ENCODE results near the gene DCK.

The DCK gene

DNA sequence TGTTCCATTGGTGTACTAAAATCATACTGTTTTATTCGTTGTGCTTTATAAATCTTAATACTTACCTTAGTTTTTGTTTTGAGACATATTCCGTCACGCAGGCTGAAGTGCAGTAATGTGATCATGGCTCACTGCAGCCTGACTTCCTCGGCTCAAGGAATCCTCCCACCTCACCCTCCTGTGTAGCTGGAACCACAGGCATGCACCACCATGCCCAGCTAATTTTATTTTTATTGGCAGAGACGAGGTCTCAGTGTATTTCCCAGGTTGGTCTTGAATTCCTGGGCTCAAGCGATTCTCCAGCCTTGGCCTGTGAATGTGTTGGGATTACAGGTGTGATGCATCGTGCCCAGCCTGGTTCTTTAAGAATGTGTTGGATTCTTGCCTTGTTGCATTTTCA lies 24.4 kb upstream of the DCK start:
- no peak overlapping the region for H2AFZ ChIP-seq (ENCODE audit: low read length)
- no peak overlapping the region for H3K18ac ChIP-seq (ENCODE audit: low read length)
- H3K4me2 ChIP-seq (ENCODE audit: insufficient read depth, low read length, poor library complexity, severe bottlenecking): no peak overlapping the region
- H3K4ac ChIP-seq (ENCODE audit: low read length): no peak overlapping the region
- no peaks in the 10 kb centered on the region for H3K27me3 ChIP-seq (ENCODE audit: control insufficient read depth in 3 of 3, insufficient read depth in 3 of 3, low read depth in 1 of 3, low read length in 3 of 3)
- peaks cover 0 to 3% of the 10 kb centered on the region in 2 donors for H3K9me3 ChIP-seq (replicated peaks in 1 of 2; ENCODE audit: control insufficient read depth in 2 of 2, insufficient read depth in 1 of 2, low read depth in 1 of 2, low read length in 2 of 2)
- no peak for DNase-seq (ENCODE audit: low spot score)
- no peak overlapping the region for H3K23ac ChIP-seq (ENCODE audit: low read depth, low read length, poor library complexity)
- no peak overlapping the region for H3K27ac ChIP-seq (replicated peaks; ENCODE audit: low read length)
- peaks cover 2 to 77% of the 10 kb centered on the region in 2 donors for H3K36me3 ChIP-seq (replicated peaks in 1 of 2; ENCODE audit: control insufficient read depth in 2 of 2, insufficient read depth in 2 of 2, low read length in 2 of 2)
- no peak overlapping the region for H4K8ac ChIP-seq (ENCODE audit: low read depth, low read length)
- H2BK120ac ChIP-seq (ENCODE audit: low read depth, low read length): no peak overlapping the region
- H4K91ac ChIP-seq (ENCODE audit: low read depth, low read length, poor library complexity): no peak overlapping the region
- no peak overlapping the region for H2BK12ac ChIP-seq (ENCODE audit: low read length)
- H3K4me1 ChIP-seq (ENCODE audit: control insufficient read depth in 2 of 2, insufficient read depth in 1 of 2, low read depth in 1 of 2, low read length in 2 of 2): no peaks in the 10 kb centered on the region
- H3K4me3 ChIP-seq (ENCODE audit: low read length in 2 of 2): no peak overlapping the region
- H3K9ac ChIP-seq (ENCODE audit: low read depth, low read length, poor library complexity): no peak overlapping the region
- no peaks in the 10 kb centered on the region for H3K79me1 ChIP-seq (ENCODE audit: low read depth, low read length)
- WGBS, 2 donors (ENCODE audit: extremely low coverage in 2 of 2, insufficient read length in 2 of 2, insufficient replicate concordance in 1 of 2): no CpG with 5 or more reads among the region's 7 CpGs
- H3K14ac ChIP-seq (ENCODE audit: low read length): no peak overlapping the region
- H2BK5ac ChIP-seq (ENCODE audit: low read length): no peak overlapping the region
- H2AK5ac ChIP-seq (ENCODE audit: low read depth, low read length): no peak overlapping the region
- H2BK15ac ChIP-seq (ENCODE audit: low read length): no peak overlapping the region

DNA sequence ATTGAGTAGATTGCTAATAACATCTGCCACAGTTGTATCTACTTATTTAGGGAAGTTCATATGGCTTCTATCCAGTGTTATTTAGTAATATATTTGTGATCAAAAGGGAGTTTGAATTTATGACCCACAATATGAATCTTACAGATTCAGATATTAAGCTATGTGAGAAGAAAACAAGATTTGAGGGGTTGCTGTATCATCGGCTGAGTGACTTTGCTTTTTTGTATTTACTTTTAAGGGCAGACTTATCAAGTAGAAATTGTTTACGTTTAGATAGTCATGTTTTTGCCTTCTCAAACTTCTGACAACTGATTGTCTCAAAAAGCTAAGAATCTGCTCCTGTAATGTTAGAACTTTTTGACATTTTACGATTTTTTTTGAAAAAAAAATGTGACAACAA lies 17.2 kb upstream of the DCK start:
- Histone ChIP-seq H3K27me3 (ENCODE audit: control insufficient read depth in 3 of 3, insufficient read depth in 3 of 3, low read depth in 1 of 3, low read length in 3 of 3) (no peaks in the 10 kb centered on the region), H3K14ac (ENCODE audit: low read length) (no peak overlapping the region), H3K27ac (replicated peaks; ENCODE audit: low read length) (no peak overlapping the region), H2BK120ac (ENCODE audit: low read depth, low read length) (no peak overlapping the region), H3K9ac (ENCODE audit: low read depth, low read length, poor library complexity) (no peak overlapping the region), H2AFZ (ENCODE audit: low read length) (no peak overlapping the region), H2BK5ac (ENCODE audit: low read length) (no peak overlapping the region), H3K4ac (ENCODE audit: low read length) (no peak overlapping the region), H3K36me3 (replicated peaks in 1 of 2; ENCODE audit: control insufficient read depth in 2 of 2, insufficient read depth in 2 of 2, low read length in 2 of 2) (peaks cover 6 to 97% of the 10 kb centered on the region in 2 donors), H3K9me3 (replicated peaks in 1 of 2; ENCODE audit: control insufficient read depth in 2 of 2, insufficient read depth in 1 of 2, low read depth in 1 of 2, low read length in 2 of 2) (peaks cover 0 to 3% of the 10 kb centered on the region in 2 donors), H2BK15ac (ENCODE audit: low read length) (no peak overlapping the region), H4K91ac (ENCODE audit: low read depth, low read length, poor library complexity) (no peak overlapping the region), H3K4me2 (ENCODE audit: insufficient read depth, low read length, poor library complexity, severe bottlenecking) (no peak overlapping the region), H3K23ac (ENCODE audit: low read depth, low read length, poor library complexity) (no peak overlapping the region), H2BK12ac (ENCODE audit: low read length) (no peak overlapping the region), H3K79me1 (ENCODE audit: low read depth, low read length) (no peaks in the 10 kb centered on the region), H3K18ac (ENCODE audit: low read length) (no peak overlapping the region), H3K4me1 (ENCODE audit: control insufficient read depth in 2 of 2, insufficient read depth in 1 of 2, low read depth in 1 of 2, low read length in 2 of 2) (no peaks in the 10 kb centered on the region), H4K8ac (ENCODE audit: low read depth, low read length) (no peak overlapping the region), H2AK5ac (ENCODE audit: low read depth, low read length) (no peak overlapping the region), H3K4me3 (ENCODE audit: low read length in 2 of 2) (no peak overlapping the region)
- no peak for DNase-seq (ENCODE audit: low spot score)
- no CpG with 5 or more reads among the region's 3 CpGs for whole genome bisulfite sequencing, 2 donors (ENCODE audit: extremely low coverage in 2 of 2, insufficient read length in 2 of 2, insufficient replicate concordance in 1 of 2)

DNA sequence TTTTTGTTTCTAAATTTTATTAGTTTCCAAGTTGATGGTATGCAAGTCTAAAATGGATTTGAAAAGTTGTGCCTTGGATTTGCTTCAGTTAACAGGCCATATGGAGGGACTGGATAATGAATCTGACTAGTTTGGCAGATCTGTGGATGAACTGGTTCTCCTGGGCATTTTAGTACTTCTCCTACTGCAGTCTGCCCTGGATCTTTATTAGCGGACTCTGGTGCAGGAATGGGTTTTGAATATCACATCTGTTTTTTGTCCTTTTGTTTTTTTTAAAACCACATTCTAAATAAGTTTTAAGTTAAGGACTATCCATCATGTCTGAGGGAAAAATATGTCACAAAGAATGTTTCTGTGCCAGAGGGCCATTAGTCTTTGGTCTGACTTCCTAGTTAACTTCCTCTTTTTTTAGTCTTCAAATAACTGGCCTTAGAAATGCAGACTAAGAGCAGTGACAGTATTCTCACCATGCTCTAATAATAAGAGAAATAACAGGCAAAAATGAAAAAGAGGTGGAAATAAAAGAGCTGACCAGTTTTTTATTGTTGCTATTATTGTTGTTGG lies 13.9 kb upstream of the DCK start:
- no peaks in the 10 kb centered on the region for H3K9me3 ChIP-seq (replicated peaks in 1 of 2; ENCODE audit: control insufficient read depth in 2 of 2, insufficient read depth in 1 of 2, low read depth in 1 of 2, low read length in 2 of 2)
- no peak overlapping the region for H2AFZ ChIP-seq (ENCODE audit: low read length)
- no peak for DNase-seq (ENCODE audit: low spot score)
- peaks cover 6 to 86% of the 10 kb centered on the region in 2 donors for H3K36me3 ChIP-seq (replicated peaks in 1 of 2; ENCODE audit: control insufficient read depth in 2 of 2, insufficient read depth in 2 of 2, low read length in 2 of 2)
- no peak overlapping the region for H4K8ac ChIP-seq (ENCODE audit: low read depth, low read length)
- no peak overlapping the region for H3K18ac ChIP-seq (ENCODE audit: low read length)
- no peaks in the 10 kb centered on the region for H3K27me3 ChIP-seq (ENCODE audit: control insufficient read depth in 3 of 3, insufficient read depth in 3 of 3, low read depth in 1 of 3, low read length in 3 of 3)
- H3K4me1 ChIP-seq (ENCODE audit: control insufficient read depth in 2 of 2, insufficient read depth in 1 of 2, low read depth in 1 of 2, low read length in 2 of 2): no peaks in the 10 kb centered on the region
- H3K79me1 ChIP-seq (ENCODE audit: low read depth, low read length): no peaks in the 10 kb centered on the region
- H2AK5ac ChIP-seq (ENCODE audit: low read depth, low read length): no peak overlapping the region
- no peak overlapping the region for H3K4ac ChIP-seq (ENCODE audit: low read length)
- no peak overlapping the region for H3K27ac ChIP-seq (replicated peaks; ENCODE audit: low read length)
- no peak overlapping the region for H3K4me3 ChIP-seq (ENCODE audit: low read length in 2 of 2)
- no peak overlapping the region for H3K4me2 ChIP-seq (ENCODE audit: insufficient read depth, low read length, poor library complexity, severe bottlenecking)
- WGBS, 2 donors (ENCODE audit: extremely low coverage in 2 of 2, insufficient read length in 2 of 2, insufficient replicate concordance in 1 of 2): no CpG with 5 or more reads among the region's 1 CpG
- H2BK15ac ChIP-seq (ENCODE audit: low read length): no peak overlapping the region
- no peak overlapping the region for H3K14ac ChIP-seq (ENCODE audit: low read length)
- H4K91ac ChIP-seq (ENCODE audit: low read depth, low read length, poor library complexity): no peak overlapping the region
- H2BK120ac ChIP-seq (ENCODE audit: low read depth, low read length): no peak overlapping the region
- no peak overlapping the region for H3K23ac ChIP-seq (ENCODE audit: low read depth, low read length, poor library complexity)
- H2BK12ac ChIP-seq (ENCODE audit: low read length): no peak overlapping the region
- no peak overlapping the region for H2BK5ac ChIP-seq (ENCODE audit: low read length)
- H3K9ac ChIP-seq (ENCODE audit: low read depth, low read length, poor library complexity): no peak overlapping the region

DNA sequence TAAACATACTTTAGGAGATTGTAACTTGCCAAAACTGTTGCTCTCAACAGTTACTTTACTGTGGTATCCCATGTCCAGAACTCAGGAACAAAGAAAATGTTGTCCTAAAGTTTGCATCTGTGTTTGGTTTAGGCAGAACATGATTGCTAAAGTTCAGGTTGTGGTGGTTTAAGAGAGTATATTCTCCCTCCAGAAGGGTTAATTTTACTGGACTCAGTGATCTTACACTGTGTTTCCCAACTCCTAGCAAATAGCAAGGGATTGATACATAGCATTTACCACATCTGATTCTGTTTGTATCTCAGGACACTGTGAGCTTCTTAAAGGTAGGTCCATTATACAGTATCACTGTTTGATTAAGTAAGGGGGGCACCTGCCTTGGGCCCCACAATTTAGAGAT lies 13.3 kb upstream of the DCK start:
- Histone ChIP-seq H3K4me2 (ENCODE audit: insufficient read depth, low read length, poor library complexity, severe bottlenecking) (no peak overlapping the region), H3K4me1 (ENCODE audit: control insufficient read depth in 2 of 2, insufficient read depth in 1 of 2, low read depth in 1 of 2, low read length in 2 of 2) (no peaks in the 10 kb centered on the region), H3K27ac (replicated peaks; ENCODE audit: low read length) (no peak overlapping the region), H2AFZ (ENCODE audit: low read length) (no peak overlapping the region), H3K9ac (ENCODE audit: low read depth, low read length, poor library complexity) (no peak overlapping the region), H3K9me3 (replicated peaks in 1 of 2; ENCODE audit: control insufficient read depth in 2 of 2, insufficient read depth in 1 of 2, low read depth in 1 of 2, low read length in 2 of 2) (no peaks in the 10 kb centered on the region), H2BK15ac (ENCODE audit: low read length) (no peak overlapping the region), H2BK12ac (ENCODE audit: low read length) (no peak overlapping the region), H3K14ac (ENCODE audit: low read length) (no peak overlapping the region), H3K27me3 (ENCODE audit: control insufficient read depth in 3 of 3, insufficient read depth in 3 of 3, low read depth in 1 of 3, low read length in 3 of 3) (no peaks in the 10 kb centered on the region), H3K79me1 (ENCODE audit: low read depth, low read length) (no peaks in the 10 kb centered on the region), H3K4me3 (ENCODE audit: low read length in 2 of 2) (no peak overlapping the region), H3K4ac (ENCODE audit: low read length) (no peak overlapping the region), H2BK120ac (ENCODE audit: low read depth, low read length) (no peak overlapping the region), H3K18ac (ENCODE audit: low read length) (no peak overlapping the region), H4K8ac (ENCODE audit: low read depth, low read length) (no peak overlapping the region), H3K36me3 (replicated peaks in 1 of 2; ENCODE audit: control insufficient read depth in 2 of 2, insufficient read depth in 2 of 2, low read length in 2 of 2) (peaks cover 6 to 85% of the 10 kb centered on the region in 2 donors), H2BK5ac (ENCODE audit: low read length) (no peak overlapping the region), H4K91ac (ENCODE audit: low read depth, low read length, poor library complexity) (no peak overlapping the region), H3K23ac (ENCODE audit: low read depth, low read length, poor library complexity) (no peak overlapping the region), H2AK5ac (ENCODE audit: low read depth, low read length) (no peak overlapping the region)
- no peak for DNase-seq (ENCODE audit: low spot score)
